ENCODE results near the gene MYOM1.

Gene MYOM1

GRCh38 chr18:3048121-3048520 lies 171.6 kb downstream of the MYOM1 start:
- no peak for TF ChIP-seq CTCF (IDR thresholded peaks at IDR 0.05)

- TF ChIP-seq CTCF (IDR thresholded peaks at IDR 0.05) = no peak
Observed at GRCh38 chr18:3046216-3046808, 173.5 kb downstream of the MYOM1 start.

- TF ChIP-seq CTCF (IDR thresholded peaks at IDR 0.05) = no peak
Observed at GRCh38 chr18:3044931-3045698, 174.7 kb downstream of the MYOM1 start.

- no peak for TF ChIP-seq CTCF (IDR thresholded peaks at IDR 0.05)
Observed at GRCh38 chr18:3042379-3042778, 177.4 kb downstream of the MYOM1 start.

GRCh38 chr18:3041843-3042242 lies 177.9 kb downstream of the MYOM1 start:
- TF ChIP-seq CTCF (IDR thresholded peaks at IDR 0.05) = no peak

GRCh38 chr18:3040881-3041280 lies 178.9 kb downstream of the MYOM1 start:
- no peak for TF ChIP-seq CTCF (IDR thresholded peaks at IDR 0.05)

- no peak for TF ChIP-seq CTCF (IDR thresholded peaks at IDR 0.05)
Observed at GRCh38 chr18:3040173-3040572, 179.6 kb downstream of the MYOM1 start.

All from LNCAP (cell line).